Loucy (cell line): ENCODE data around the gene TTC7B.
"Not testable (repeated sequence)": the region's sequence is repeated elsewhere in the genome, so short reads cannot be mapped to it uniquely, and the experiment has no call there.

Experiments used
- H2AFZ ChIP-seq: fragments of 200-600 bp; sonication (generic); 2 replicates; pipeline ENCODE4 v1.6.0; 2016; ENCODE audit warnings: antibody characterized with exemption, mild to moderate bottlenecking, low read length, moderate library complexity
- H3F3A ChIP-seq: fragments of 200-600 bp; 2 replicates; pipeline ENCODE4 v1.6.0; 2016; ENCODE audit warnings: antibody characterized with exemption, low read depth, mild to moderate bottlenecking
- H3K27me3 ChIP-seq: fragments of 200-600 bp; sonication (generic); 2 replicates; pipeline ENCODE4 v1.6.1; 2014; ENCODE audit warnings: low read length, mild to moderate bottlenecking; ENCODE audit not compliant: insufficient read depth, poor library complexity, severe bottlenecking
- H3K36me3 ChIP-seq: fragments of 200-600 bp; sonication (generic); 2 replicates; pipeline ENCODE4 v1.6.1; 2016; ENCODE audit warnings: low read length; ENCODE audit not compliant: insufficient read depth
- H3K4me1 ChIP-seq: fragments of 200-600 bp; sonication (generic); 2 replicates; pipeline ENCODE4 v1.5.1; 2014; ENCODE audit warnings: low read length, mild to moderate bottlenecking; ENCODE audit not compliant: insufficient read depth, poor library complexity, severe bottlenecking
- H3K4me2 ChIP-seq: fragments of 200-600 bp; sonication (generic); 2 replicates; pipeline ENCODE4 v1.6.0; 2014; ENCODE audit warnings: antibody characterized with exemption, low read length, low read depth, mild to moderate bottlenecking; ENCODE audit not compliant: poor library complexity, severe bottlenecking
- H3K4me3 ChIP-seq: fragments of 200-600 bp; sonication (generic); 2 replicates; pipeline ENCODE4 v1.5.1; 2014; ENCODE audit warnings: low read length, mild to moderate bottlenecking, mixed read lengths; ENCODE audit not compliant: poor library complexity, severe bottlenecking
- H3K79me2 ChIP-seq: fragments of 200-600 bp; sonication (generic); 2 replicates; pipeline ENCODE4 v1.6.1; 2014; ENCODE audit warnings: low read length; ENCODE audit not compliant: insufficient read depth
- H3K9ac ChIP-seq: fragments of 200-600 bp; sonication (generic); 2 replicates; pipeline ENCODE4 v1.6.0; 2014; ENCODE audit warnings: mild to moderate bottlenecking, low read depth, low read length, moderate library complexity; ENCODE audit not compliant: poor library complexity, severe bottlenecking
- H3K9me2 ChIP-seq: fragments of 200-600 bp; sonication (generic); replicated peaks from 2 replicates; pipeline ENCODE4 v1.6.1; 2016; ENCODE audit warnings: low read depth, low read length, mixed read lengths
- H3K9me3 ChIP-seq: fragments of 200-600 bp; sonication (generic); 2 replicates; pipeline ENCODE4 v1.6.1; 2014; ENCODE audit warnings: mild to moderate bottlenecking, antibody characterized with exemption, low read length, low read depth; ENCODE audit not compliant: insufficient read depth
- H4K20me1 ChIP-seq: fragments of 200-600 bp; sonication (generic); 2 replicates; pipeline ENCODE4 v1.6.0; 2014; ENCODE audit warnings: antibody characterized with exemption, low read length, mild to moderate bottlenecking; ENCODE audit not compliant: insufficient read depth, poor library complexity, severe bottlenecking
- CTCF ChIP-seq: fragments of 200-600 bp; sonication (generic); conservative IDR thresholded peaks from 2 replicates; pipeline ENCODE4 v1.5.1; 2014; ENCODE audit warnings: mild to moderate bottlenecking, antibody characterized with exemption, low read length
- EZH2phosphoT487 ChIP-seq: fragments of 200-600 bp; IDR thresholded peaks from 2 replicates; pipeline ENCODE4 v1.6.1; 2018; ENCODE audit warnings: antibody characterized with exemption, mild to moderate bottlenecking, moderate library complexity, borderline replicate concordance

Gene TTC7B

GRCh38 chr14:90531497-90531896 lies 284.7 kb downstream of the TTC7B start:
- Histone ChIP-seq H3K4me1 (peaks cover 8% of the 10 kb centered on the region), H3K9me2 (no peaks in the 10 kb centered on the region), H4K20me1 (no peaks in the 10 kb centered on the region), H3K9me3 (no peaks in the 10 kb centered on the region), H3K4me3 (no peak overlapping the region), H3K36me3 (no peaks in the 10 kb centered on the region), H3K9ac (no peak overlapping the region), H3F3A (no peaks in the 10 kb centered on the region), H3K27me3 (no peaks in the 10 kb centered on the region), H3K79me2 (no peaks in the 10 kb centered on the region), H3K4me2 (no peak overlapping the region), H2AFZ (no peak overlapping the region)
- TF ChIP-seq CTCF (no peak), EZH2phosphoT487 (no peak)

GRCh38 chr14:90530523-90530922 lies 285.7 kb downstream of the TTC7B start:
- no peaks in the 10 kb centered on the region for H3K9me2 ChIP-seq

GRCh38 chr14:90527978-90528377 lies 288.3 kb downstream of the TTC7B start:
- Histone ChIP-seq H3K9ac (no peak overlapping the region), H3K9me3 (no peaks in the 10 kb centered on the region), H3K4me2 (no peak overlapping the region), H3K79me2 (no peaks in the 10 kb centered on the region), H2AFZ (no peak overlapping the region), H3K9me2 (no peaks in the 10 kb centered on the region), H3K4me3 (no peak overlapping the region), H3K4me1 (no peaks in the 10 kb centered on the region), H3K27me3 (no peaks in the 10 kb centered on the region), H4K20me1 (no peaks in the 10 kb centered on the region), H3F3A (no peaks in the 10 kb centered on the region), H3K36me3 (no peaks in the 10 kb centered on the region)
- TF ChIP-seq CTCF = no peak
- no peak for TF ChIP-seq EZH2phosphoT487

More at GRCh38 chr14:90530523-90530922, 285.7 kb downstream of the TTC7B start:
- Histone ChIP-seq H3K4me3 (no peak overlapping the region), H2AFZ (no peak overlapping the region), H3K9ac (no peak overlapping the region), H3K36me3 (no peaks in the 10 kb centered on the region), H3F3A (no peaks in the 10 kb centered on the region), H3K79me2 (no peaks in the 10 kb centered on the region), H3K27me3 (no peaks in the 10 kb centered on the region), H3K9me3 (no peaks in the 10 kb centered on the region), H3K4me1 (peaks cover 8% of the 10 kb centered on the region), H4K20me1 (no peaks in the 10 kb centered on the region), H3K4me2 (no peak overlapping the region)
- TF ChIP-seq EZH2phosphoT487 (no peak), CTCF (no peak)

GRCh38 chr14:90526536-90526935 lies 289.7 kb downstream of the TTC7B start:
- not testable (repeated sequence) for H3K9me3 ChIP-seq, H3K9me2 ChIP-seq, H3K4me2 ChIP-seq, H4K20me1 ChIP-seq, H3K79me2 ChIP-seq, H2AFZ ChIP-seq, H3K27me3 ChIP-seq, H3K9ac ChIP-seq, H3F3A ChIP-seq, H3K4me1 ChIP-seq, H3K36me3 ChIP-seq, H3K4me3 ChIP-seq

- not testable (repeated sequence) for H3K79me2 ChIP-seq, H3K4me2 ChIP-seq, H3K4me3 ChIP-seq, H3K27me3 ChIP-seq, H3K9me2 ChIP-seq, H3K9me3 ChIP-seq, H2AFZ ChIP-seq, H3F3A ChIP-seq, H4K20me1 ChIP-seq, H3K4me1 ChIP-seq, H3K36me3 ChIP-seq, H3K9ac ChIP-seq
These were observed 290.7 kb downstream of the TTC7B start for GRCh38 chr14:90525353-90526028.
